Muscle of leg (tissue), 11 donors: ENCODE data around the gene TLX2. TPM values are rescaled to one million over a fixed set of nuclear protein-coding genes. Genes with fewer than 3 reads are reported as not detected.
A peak's percentile ranks its signal among the peaks of the same experiment; 100 is the strongest.

ENCODE experiments used
- DNase-seq: peaks from one replicate; pipeline ENCODE4 v3.0.0; 2013
- H3K27ac ChIP-seq: one replicate; pipeline ENCODE4 v1.5.1; 2013; ENCODE audit warnings: mild to moderate bottlenecking, low read length, control low read depth
- H3K27me3 ChIP-seq: one replicate; pipeline ENCODE4 v1.6.1; 2013; ENCODE audit warnings: low read length; ENCODE audit not compliant: control insufficient read depth, insufficient read depth
- H3K36me3 ChIP-seq: one replicate; pipeline ENCODE4 v1.6.1; 2013; ENCODE audit warnings: low read length; ENCODE audit not compliant: control insufficient read depth, insufficient read depth
- H3K4me1 ChIP-seq: one replicate; pipeline ENCODE4 v1.6.1; 2013; ENCODE audit warnings: low read length; ENCODE audit not compliant: control insufficient read depth, insufficient read depth
- H3K4me3 ChIP-seq: one replicate; pipeline ENCODE4 v1.5.1; 2013; ENCODE audit warnings: low read length, control low read depth
- H3K9me3 ChIP-seq: replicated peaks from 2 replicates; pipeline ENCODE4 v1.6.1; 2013; ENCODE audit warnings: low read depth, low read length; ENCODE audit not compliant: control insufficient read depth
- WGBS: methylation state at CpG from one replicate; pipeline ENCODE4 v1.1.5; 2013; ENCODE audit warnings: missing lambda C conversion rate; ENCODE audit not compliant: insufficient coverage; 5-methylcytosine and 5-hydroxymethylcytosine counted together
- polyA plus RNA-seq, 8 donors: library from polyadenylated mRNA; unstranded; fragments of 120-200 nt; gene quantifications; one replicate each; pipeline versions ENCODE4 v1.2.1 to v1.2.3, GENCODE V29; 2013; ENCODE audit warnings: inconsistent platforms in 1 of 8, low replicate concordance in 1 of 8; ENCODE audit not compliant: insufficient read length in 8 of 8, insufficient read depth in 1 of 8
- total RNA-seq: library from RNA; stranded (reverse); fragments of 120-200 nt; gene quantifications from one replicate; pipeline ENCODE4 v1.2.4, GENCODE V29; 2013

TLX2 gene
- total and polyA plus RNA-seq, 9 donors: 0.14 TPM; not detected in 8

- peaks cover 16% of the 10 kb centered on the region for H3K36me3 ChIP-seq
- WGBS: 31% methylated on average over 45 of the region's 45 CpGs
- H3K27ac ChIP-seq: peak overlapping the region; percentile 80
- H3K4me1 ChIP-seq: peaks cover 66% of the 10 kb centered on the region
- peak overlapping the region; percentile 58 for H3K4me3 ChIP-seq
- DNase-seq: no peak
- H3K27me3 ChIP-seq: peaks cover 77% of the 10 kb centered on the region
- no peaks in the 10 kb centered on the region for H3K9me3 ChIP-seq
Measured at GRCh38 chr2:74503506-74504475, 10.5 kb upstream of the TLX2 start.

- H3K36me3 ChIP-seq: peaks cover 16% of the 10 kb centered on the region
- H3K4me1 ChIP-seq: peaks cover 58% of the 10 kb centered on the region
- H3K27me3 ChIP-seq: peaks cover 71% of the 10 kb centered on the region
- no peak for DNase-seq
- WGBS: 85% methylated on average over 3 of the region's 3 CpGs
- no peak overlapping the region for H3K27ac ChIP-seq
- no peaks in the 10 kb centered on the region for H3K9me3 ChIP-seq
- no peak overlapping the region for H3K4me3 ChIP-seq
Measured at GRCh38 chr2:74504591-74504990, 9.7 kb upstream of the TLX2 start.

GRCh38 chr2:74505448-74506246, 8.6 kb upstream of the TLX2 start:
- no peak overlapping the region for H3K27ac ChIP-seq
- WGBS: 92% methylated on average over 5 of the region's 14 CpGs
- H3K4me3 ChIP-seq: no peak overlapping the region
- peaks cover 68% of the 10 kb centered on the region for H3K27me3 ChIP-seq
- DNase-seq: no peak
- H3K9me3 ChIP-seq: no peaks in the 10 kb centered on the region
- peaks cover 50% of the 10 kb centered on the region for H3K4me1 ChIP-seq
- H3K36me3 ChIP-seq: peaks cover 16% of the 10 kb centered on the region

GRCh38 chr2:74507145-74507925, 6.9 kb upstream of the TLX2 start, which contains the start of gene PCGF1:
PCGF1 (minus strand) TSS chr2:74507695; CDS start chr2:74507668, 27 bp downstream.
- Histone ChIP-seq H3K27me3 (peaks cover 68% of the 10 kb centered on the region), H3K36me3 (peaks cover 16% of the 10 kb centered on the region), H3K27ac (peak within 1 kb of the TSS; percentile 100), H3K9me3 (no peaks in the 10 kb centered on the region), H3K4me3 (peak within 1 kb of the TSS; percentile 96), H3K4me1 (peaks cover 45% of the 10 kb centered on the region)
- under 1% methylated on average over 49 of the region's 56 CpGs for WGBS
- peak; percentile 99 for DNase-seq

GRCh38 chr2:74507926-74508520, 6.2 kb upstream of the TLX2 start:
- peak overlapping the region; percentile 96 for H3K4me3 ChIP-seq
- DNase-seq: peak; percentile 61

GRCh38 chr2:74510272-74510671, 4.0 kb upstream of the TLX2 start:
- Histone ChIP-seq H3K27me3 (peaks cover 73% of the 10 kb centered on the region), H3K4me1 (peaks cover 34% of the 10 kb centered on the region), H3K27ac (no peak overlapping the region), H3K9me3 (no peaks in the 10 kb centered on the region), H3K36me3 (peaks cover 12% of the 10 kb centered on the region), H3K4me3 (no peak overlapping the region)
- WGBS: 48% methylated on average over 2 of the region's 4 CpGs
- no peak for DNase-seq

More at GRCh38 chr2:74507926-74508520, 6.2 kb upstream of the TLX2 start:
- Histone ChIP-seq H3K27ac (peak overlapping the region; percentile 100), H3K9me3 (no peaks in the 10 kb centered on the region), H3K4me1 (peaks cover 38% of the 10 kb centered on the region), H3K36me3 (peaks cover 16% of the 10 kb centered on the region), H3K27me3 (peaks cover 68% of the 10 kb centered on the region)
- WGBS: 9% methylated on average over 21 of the region's 38 CpGs

- 67% methylated on average over 1 of the region's 11 CpGs for WGBS
- H3K36me3 ChIP-seq: peaks cover 4% of the 10 kb centered on the region
Measured at GRCh38 chr2:74511104-74511989, 2.9 kb upstream of the TLX2 start.

GRCh38 chr2:74512744-74513604, 1.3 kb upstream of the TLX2 start:
- peaks cover 90% of the 10 kb centered on the region for H3K27me3 ChIP-seq
- no peak for DNase-seq
- WGBS: 2% methylated on average over 31 of the region's 36 CpGs
- H3K9me3 ChIP-seq: no peaks in the 10 kb centered on the region
- H3K4me3 ChIP-seq: no peak overlapping the region
- H3K27ac ChIP-seq: no peak overlapping the region
- H3K4me1 ChIP-seq: peaks cover 29% of the 10 kb centered on the region
- H3K36me3 ChIP-seq: no peaks in the 10 kb centered on the region

More at GRCh38 chr2:74511104-74511989, 2.9 kb upstream of the TLX2 start:
- H3K4me1 ChIP-seq: peaks cover 36% of the 10 kb centered on the region
- H3K9me3 ChIP-seq: no peaks in the 10 kb centered on the region
- DNase-seq: no peak
- no peak overlapping the region for H3K27ac ChIP-seq
- H3K27me3 ChIP-seq: peaks cover 80% of the 10 kb centered on the region
- no peak overlapping the region for H3K4me3 ChIP-seq
